HG03039 (cell line): ENCODE results near the gene NMRK1.

Experiments used
- ATAC-seq: cut with Tn5 transposase; IDR thresholded peaks from one replicate; pipeline ENCODE4 v1.9.1; 2021; ENCODE audit warnings: mild to moderate bottlenecking, moderate library complexity; ENCODE audit not compliant: unreplicated experiment

Gene NMRK1

GRCh38 chr9:75063556-75064305 lies 24.2 kb downstream of the NMRK1 start:
- no peak for ATAC-seq

DNA sequence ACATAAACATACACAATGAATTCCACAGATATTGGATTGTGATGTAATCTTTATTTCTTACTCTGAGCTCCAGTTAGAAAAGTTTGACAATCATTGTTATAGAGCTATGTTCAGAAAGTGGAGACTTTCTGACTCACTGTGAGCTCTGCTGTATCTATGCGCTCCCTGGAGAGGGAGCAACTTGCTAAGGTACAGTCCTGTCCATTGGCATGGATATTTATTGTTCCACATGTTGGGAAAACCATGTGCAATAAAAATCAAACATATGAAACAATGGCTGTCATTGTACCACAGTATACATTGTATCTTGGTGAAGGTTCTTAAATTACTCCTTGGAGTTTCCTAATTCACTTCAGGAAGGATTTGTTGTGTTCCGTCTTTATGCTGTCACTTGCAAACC lies 26.8 kb downstream of the NMRK1 start:
- no peak for ATAC-seq

GRCh38 chr9:75054368-75055001 lies 33.5 kb downstream of the NMRK1 start:
- no peak for ATAC-seq

GRCh38 chr9:75053869-75054268 lies 34.1 kb downstream of the NMRK1 start:
- peak; percentile 85 for ATAC-seq

DNA sequence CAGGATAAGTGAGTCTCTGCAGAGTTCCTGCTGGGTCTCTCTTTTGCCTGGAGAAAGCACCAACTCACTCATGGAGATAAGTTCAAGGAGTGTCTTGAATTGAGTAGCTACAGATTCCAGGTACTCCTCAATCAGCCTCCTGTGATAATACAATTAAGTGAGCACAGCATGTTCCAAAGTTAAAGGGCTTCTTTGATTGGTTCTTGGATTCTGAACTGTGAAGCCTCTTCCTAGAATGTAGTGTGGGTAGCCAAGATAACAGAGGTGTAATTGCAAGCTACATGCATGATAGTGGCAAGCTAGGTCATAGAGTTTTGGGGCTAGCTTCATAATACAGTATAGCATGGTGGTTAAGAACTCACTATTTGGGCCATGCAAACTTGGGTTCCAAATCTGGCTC lies 36.7 kb downstream of the NMRK1 start:
- ATAC-seq = no peak

GRCh38 chr9:75047506-75047905 lies 40.4 kb downstream of the NMRK1 start:
- ATAC-seq = no peak

DNA sequence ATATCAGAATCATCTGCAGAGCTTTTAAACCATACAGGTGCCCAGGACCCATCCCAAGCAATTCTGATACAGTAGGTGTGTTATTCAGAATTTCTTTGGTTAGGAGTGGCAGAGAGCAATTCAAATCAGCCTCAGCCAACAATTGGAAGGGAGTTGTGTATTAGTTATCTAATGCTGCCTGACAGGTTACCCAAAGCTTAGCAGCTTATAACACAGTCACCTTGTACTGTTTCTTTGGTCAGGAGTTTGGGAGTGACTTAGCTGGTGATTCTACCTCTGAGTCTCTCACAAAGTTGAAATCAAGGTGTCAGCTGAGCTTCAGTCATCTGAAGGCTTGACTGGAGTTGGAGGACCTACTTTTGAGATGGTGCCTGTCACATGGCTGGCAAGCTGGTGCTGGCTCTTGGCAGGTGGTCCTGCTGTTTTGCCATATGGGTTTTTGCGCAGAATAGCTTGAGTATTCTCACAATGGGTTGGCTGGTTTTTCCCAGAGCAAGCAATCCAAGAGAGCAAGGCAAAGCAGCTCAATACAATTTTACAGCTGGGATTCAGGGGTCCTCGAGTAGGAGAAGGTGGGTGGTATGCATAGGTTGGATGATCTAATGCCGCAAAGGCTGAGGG lies 41.1 kb downstream of the NMRK1 start:
- ATAC-seq = no peak

GRCh38 chr9:75041041-75041440 lies 46.9 kb downstream of the NMRK1 start:
- no peak for ATAC-seq

DNA sequence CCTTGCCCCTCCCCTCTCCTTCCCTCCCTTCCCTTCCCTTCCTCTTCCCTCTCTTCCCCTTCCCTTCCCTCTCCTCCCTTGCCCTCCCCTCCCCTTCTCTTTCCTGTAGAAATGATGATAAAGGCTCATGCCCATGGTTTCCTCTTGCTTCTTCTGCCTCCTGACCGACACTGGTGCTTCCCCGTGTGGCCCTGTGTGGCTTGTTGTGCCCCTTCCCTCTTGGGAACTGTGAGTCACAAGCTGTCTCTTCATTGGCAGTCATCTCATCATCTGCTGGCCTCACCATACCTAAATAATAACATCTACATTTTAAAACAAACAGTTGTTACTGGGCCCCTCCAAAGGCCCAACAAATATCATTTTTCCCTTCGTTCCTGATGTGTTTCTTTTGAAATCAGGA lies 48.2 kb downstream of the NMRK1 start:
- no peak for ATAC-seq

DNA sequence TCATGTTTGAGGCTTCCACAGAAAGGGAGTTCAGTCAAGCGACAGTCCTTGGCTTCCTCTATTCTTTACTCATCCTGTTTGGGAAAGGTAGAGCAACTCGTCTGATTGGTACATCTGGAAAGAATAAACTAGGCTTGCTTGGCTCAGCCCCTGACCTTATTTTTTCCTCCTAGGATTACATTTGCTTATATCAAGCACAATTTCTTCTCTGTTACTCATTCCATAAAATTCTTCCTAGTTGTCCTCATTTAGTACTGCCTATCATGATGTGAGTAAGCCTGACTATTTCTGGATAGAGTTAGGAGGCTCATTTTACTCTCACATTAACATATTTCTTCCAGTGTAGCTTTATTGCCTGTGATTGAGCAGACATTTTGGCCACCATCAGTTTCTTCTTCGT lies 48.9 kb downstream of the NMRK1 start:
- no peak for ATAC-seq

- ATAC-seq = no peak
These were observed 51.2 kb downstream of the NMRK1 start for GRCh38 chr9:75036793-75037192.

DNA sequence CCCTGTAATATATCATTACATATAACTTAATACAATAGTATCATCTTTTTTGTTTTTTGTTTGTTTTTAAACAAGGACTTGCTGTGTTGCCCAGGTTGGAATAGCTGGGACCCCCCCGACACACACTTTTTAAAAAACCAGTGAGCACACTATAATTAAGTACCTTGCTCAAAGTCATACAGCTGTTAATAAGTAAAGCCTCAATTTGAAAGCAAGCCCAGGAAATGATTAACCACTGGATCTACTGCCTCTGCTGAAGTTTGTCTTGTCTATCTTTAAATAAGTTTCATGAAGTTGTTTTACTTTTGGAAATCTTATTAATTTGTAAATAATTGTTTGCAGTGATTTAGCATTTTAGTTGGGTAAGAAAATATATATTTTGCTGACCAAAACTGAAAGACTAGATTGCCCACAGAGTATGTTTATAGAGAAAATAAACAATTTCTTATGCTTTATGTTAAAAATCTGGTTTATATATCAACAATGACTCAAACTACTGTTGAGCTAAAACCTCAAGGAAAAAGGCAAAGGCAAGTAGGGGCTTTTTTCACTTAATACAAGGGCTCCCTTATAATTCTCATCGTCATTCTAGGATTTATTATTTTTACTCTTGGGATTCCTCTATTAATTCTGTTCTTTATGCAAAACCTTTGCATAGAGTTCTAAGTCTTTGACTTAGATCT lies 54.0 kb downstream of the NMRK1 start:
- ATAC-seq = no peak

DNA sequence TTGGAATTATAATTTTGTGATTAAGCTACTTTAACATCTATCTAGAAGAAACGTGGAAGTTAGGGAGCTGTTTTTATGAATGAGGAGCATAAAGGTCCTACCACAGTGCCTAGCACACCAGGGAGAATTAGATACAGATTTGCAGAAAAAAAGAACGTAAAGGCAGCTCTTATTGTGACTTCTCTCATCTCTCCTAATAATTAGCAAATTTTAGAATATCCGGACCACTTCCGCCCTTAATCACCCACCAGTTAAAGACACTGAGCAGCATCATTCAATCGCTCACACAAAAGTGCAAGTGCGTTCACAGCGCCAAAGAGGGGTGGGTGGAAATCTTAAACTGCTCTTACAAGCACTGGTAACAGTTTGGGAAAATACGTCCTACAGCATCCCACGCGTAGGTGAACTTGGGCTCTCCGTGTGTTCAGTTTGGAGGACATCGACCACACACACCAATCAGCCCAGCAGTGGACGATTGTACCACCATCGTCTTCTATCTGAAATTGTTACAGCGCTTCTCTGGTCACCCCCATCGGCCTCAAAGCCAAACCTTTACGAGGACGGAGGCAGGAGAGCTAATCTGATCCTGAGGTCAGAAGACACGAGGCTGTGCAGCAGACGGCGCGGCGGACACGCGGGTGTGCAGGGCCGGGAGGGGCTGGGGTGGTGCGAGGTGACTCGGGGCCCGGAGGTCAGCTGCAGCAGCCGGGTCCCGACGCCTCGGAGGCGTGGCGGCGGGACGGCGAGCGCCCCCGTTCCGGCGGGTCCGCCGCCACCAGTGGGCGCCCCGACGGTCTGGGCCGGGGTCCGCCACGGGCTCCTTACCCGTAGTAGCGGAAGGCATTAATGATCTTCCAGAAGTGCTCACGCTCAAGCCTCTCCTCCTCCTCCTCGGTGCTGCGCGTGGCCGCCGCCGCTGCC lies 60.5 kb downstream of the NMRK1 start:
- peak; percentile 39 for ATAC-seq

DNA sequence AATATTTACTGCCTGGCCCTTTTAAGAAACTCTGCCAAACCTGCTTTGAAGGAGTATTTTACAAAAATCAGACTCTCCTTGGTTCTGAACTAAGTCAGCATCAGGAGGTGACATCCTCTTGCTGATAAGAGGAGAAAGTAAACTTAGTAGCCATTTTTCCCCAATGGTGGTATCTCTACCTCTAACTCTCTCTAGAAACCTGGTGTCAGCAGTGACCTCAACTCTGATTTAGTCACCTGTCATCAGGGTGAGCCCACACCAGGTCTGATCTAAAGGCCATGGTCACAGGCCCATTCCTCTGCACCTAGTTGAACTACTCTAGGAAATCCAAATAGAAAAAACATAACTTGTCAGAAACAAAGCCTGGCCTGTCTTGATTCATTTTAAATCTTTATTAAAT lies 64.1 kb downstream of the NMRK1 start:
- no peak for ATAC-seq

- no peak for ATAC-seq
These were observed 68.3 kb downstream of the NMRK1 start for GRCh38 chr9:75019654-75020053.

DNA sequence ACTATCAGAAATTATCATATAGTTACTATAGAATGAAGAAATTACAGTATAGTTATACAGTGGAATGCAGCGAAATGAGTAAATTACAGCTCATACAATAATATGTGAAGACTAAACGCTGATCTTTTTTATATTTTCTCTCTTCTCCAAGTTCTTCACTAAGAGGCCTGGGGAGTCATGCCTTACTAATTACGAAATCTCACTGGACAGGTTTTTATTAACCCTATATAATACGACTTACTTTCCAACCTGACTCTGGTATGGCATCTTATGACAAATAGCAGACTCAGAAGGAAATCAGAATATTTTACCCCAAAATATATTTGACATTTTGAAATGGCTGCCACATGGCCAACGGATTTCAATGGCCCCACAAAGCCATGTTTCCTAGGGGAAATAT lies 68.9 kb downstream of the NMRK1 start:
- ATAC-seq = no peak

GRCh38 chr9:75017378-75017777 lies 70.6 kb downstream of the NMRK1 start:
- no peak for ATAC-seq

DNA sequence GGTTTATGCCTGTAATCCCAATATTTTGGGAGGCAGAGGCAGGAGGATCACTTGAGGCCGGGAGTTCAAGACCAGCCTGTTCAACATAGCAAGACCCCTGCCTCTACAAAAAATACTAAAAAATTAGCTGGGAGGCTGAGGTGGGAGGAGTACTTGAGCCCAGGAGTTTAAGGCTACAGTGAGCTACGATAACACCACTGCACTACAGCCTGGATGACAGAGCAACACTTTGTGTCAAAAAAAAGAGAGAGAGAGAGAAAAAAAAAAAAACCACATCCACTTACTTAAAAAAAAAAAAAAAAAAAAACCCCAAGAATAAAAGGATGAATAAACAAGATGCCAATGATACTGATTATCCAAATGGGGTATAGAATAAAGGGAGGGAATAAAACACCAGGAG lies 74.2 kb downstream of the NMRK1 start:
- ATAC-seq = no peak
